Activated CD4-positive, alpha-beta T cell treated with anti-CD3 and anti-CD28 coated beads, Interleukin-2, amount 50 U/mL, for 4 hours (primary cell): ENCODE results near the gene RXFP2.
A peak's percentile ranks its signal among the peaks of the same experiment; 100 is the strongest.

Experiments used
- DNase-seq, 2 experiments: peaks; one replicate each; pipeline ENCODE4 v3.0.0-alpha.2; 2020

RXFP2 gene

GRCh38 chr13:31739226-31739625, at the start of gene RXFP2:
RXFP2 (plus strand) TSS chr13:31739526; CDS start chr13:31739613, 87 bp downstream.
- no peak for DNase-seq

- no peak for DNase-seq
Observed at GRCh38 chr13:31697290-31697689, 42.0 kb upstream of the RXFP2 start.

- no peak for DNase-seq
Observed at GRCh38 chr13:31699650-31700049, 39.7 kb upstream of the RXFP2 start.

GRCh38 chr13:31703780-31704179, 35.5 kb upstream of the RXFP2 start:
- DNase-seq: no peak

GRCh38 chr13:31706105-31706504, 33.2 kb upstream of the RXFP2 start:
- no peak for DNase-seq

- no peak for DNase-seq
Observed at GRCh38 chr13:31717583-31717982, 21.7 kb upstream of the RXFP2 start.

GRCh38 chr13:31719214-31719613, 20.1 kb upstream of the RXFP2 start:
- no peak for DNase-seq

- DNase-seq: no peak
Observed at GRCh38 chr13:31722673-31723072, 16.7 kb upstream of the RXFP2 start.

- DNase-seq: no peak
Observed at GRCh38 chr13:31725841-31726240, 13.5 kb upstream of the RXFP2 start.

- DNase-seq: no peak
Observed at GRCh38 chr13:31731921-31732320, 7.4 kb upstream of the RXFP2 start.

GRCh38 chr13:31733066-31733465, 6.3 kb upstream of the RXFP2 start:
- no peak for DNase-seq

GRCh38 chr13:31733647-31734046, 5.7 kb upstream of the RXFP2 start:
- no peak for DNase-seq

GRCh38 chr13:31742097-31742734, 2.9 kb downstream of the RXFP2 start:
- DNase-seq: peak; percentile 37 to 38

- no peak for DNase-seq
Observed at GRCh38 chr13:31747291-31747690, 8.0 kb downstream of the RXFP2 start.

- no peak for DNase-seq
Observed at GRCh38 chr13:31747966-31748365, 8.6 kb downstream of the RXFP2 start.

- no peak for DNase-seq
Observed at GRCh38 chr13:31749929-31750328, 10.6 kb downstream of the RXFP2 start.

GRCh38 chr13:31755211-31755610, 15.9 kb downstream of the RXFP2 start:
- no peak for DNase-seq

GRCh38 chr13:31755803-31756212, 16.5 kb downstream of the RXFP2 start:
- DNase-seq: no peak

GRCh38 chr13:31756346-31756745, 17.0 kb downstream of the RXFP2 start:
- DNase-seq: no peak

GRCh38 chr13:31761951-31762350, 22.6 kb downstream of the RXFP2 start:
- DNase-seq: no peak

- DNase-seq: no peak
Observed at GRCh38 chr13:31764556-31764955, 25.2 kb downstream of the RXFP2 start.

- DNase-seq: no peak
Observed at GRCh38 chr13:31765138-31765785, 25.9 kb downstream of the RXFP2 start.

GRCh38 chr13:31767175-31767900, 28.0 kb downstream of the RXFP2 start:
- no peak for DNase-seq

GRCh38 chr13:31768351-31768750, 29.0 kb downstream of the RXFP2 start:
- DNase-seq: no peak
